HG02943 (cell line): ENCODE data around the gene KRT3.

Experiments used
- ATAC-seq: cut with Tn5 transposase; IDR thresholded peaks from one replicate; pipeline ENCODE4 v1.9.1; 2021; ENCODE audit warnings: mild to moderate bottlenecking, low read depth, moderate library complexity; ENCODE audit not compliant: unreplicated experiment

Gene KRT3

DNA sequence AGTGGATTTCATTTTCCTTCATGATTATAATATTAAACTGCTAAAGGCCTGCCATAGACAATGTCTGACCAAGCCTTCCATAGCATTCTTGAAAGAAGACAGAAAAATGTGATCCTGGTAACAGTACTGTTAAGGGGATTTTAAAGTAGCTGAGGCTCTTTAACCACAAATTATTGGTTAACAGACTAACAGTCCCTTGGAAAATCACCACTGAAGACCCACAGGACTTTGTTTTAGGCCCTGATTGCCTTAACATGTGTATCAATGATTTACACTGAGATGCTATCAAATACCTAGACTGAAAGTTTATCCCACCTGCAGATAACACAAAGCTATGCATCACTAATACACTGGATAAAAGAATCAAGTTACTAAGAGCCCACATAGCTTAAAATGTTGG lies 32.2 kb upstream of the KRT3 start:
- no peak for ATAC-seq

DNA sequence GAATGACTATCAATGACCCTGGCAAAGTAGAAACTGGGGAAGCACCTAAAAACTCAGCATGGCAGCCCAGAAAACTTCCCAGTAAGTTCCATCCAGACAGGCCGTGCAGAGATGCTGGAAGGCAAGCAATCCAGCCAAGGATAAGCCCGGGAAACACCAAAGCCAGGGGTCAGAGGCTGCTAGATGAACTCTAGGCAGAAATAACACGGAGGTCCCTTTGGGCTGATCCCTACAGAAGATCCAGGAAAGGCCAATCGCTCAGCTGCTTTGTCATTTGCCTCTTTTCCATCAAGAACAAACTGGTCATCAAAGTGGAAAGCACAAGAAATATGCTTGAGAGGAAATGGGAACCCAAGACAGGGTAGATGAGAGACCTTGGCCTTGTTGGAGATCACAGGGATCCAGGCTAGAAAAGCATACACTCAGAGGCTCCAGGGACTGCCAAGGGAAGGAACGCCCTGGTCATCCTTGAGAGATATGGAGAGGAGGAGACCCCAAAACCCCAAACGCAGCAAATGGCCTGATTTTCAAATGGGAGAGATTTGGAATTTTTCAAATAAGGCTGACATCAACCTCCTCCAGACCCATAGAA lies 31.7 kb upstream of the KRT3 start:
- ATAC-seq = no peak

DNA sequence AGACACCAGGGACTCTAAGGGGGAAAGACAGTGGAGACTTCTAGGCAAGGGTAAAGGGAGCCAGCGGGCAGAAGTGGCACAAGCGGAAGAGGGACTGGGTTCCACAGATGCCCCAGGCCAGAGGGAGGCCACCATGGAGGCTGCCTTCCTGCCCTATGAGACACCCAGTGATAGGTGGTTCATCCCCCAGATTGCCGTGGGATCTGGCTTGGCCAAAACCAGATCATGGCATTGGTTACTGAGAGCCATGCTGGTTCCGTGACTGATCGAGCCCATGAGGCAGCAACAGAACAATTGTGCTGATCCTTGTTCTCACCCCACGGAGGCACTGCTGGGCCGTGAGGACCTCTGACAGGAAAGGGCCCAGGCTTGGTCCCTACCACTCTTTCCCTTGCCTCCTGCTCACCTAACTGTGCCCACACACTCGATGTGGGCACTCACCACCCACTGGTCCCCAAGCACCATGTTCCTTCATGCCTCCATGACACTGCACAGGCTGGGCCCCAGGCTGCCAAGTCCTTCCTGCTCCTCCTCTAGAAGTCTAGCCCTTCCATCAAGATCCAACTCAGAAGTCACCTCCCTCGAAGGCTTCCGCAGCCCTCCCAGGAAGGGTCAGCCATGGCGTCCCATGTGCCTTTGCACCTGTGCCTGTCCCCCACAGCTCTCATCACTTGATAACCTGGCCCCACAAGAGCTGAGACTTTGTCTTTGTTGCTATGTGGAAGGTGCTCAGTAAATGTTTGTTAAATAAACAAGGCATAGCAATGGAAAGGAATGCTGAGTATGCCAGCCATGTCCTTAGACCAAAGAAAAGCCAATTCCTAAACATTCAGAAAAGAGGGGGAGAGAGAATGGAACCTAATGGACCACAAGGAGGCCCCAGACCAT lies 30.9 kb upstream of the KRT3 start:
- ATAC-seq = no peak

GRCh38 chr12:52825961-52826360 lies 30.0 kb upstream of the KRT3 start:
- no peak for ATAC-seq

GRCh38 chr12:52824741-52825410 lies 29.0 kb upstream of the KRT3 start:
- no peak for ATAC-seq

- no peak for ATAC-seq
Measured at GRCh38 chr12:52823761-52824450, 28.0 kb upstream of the KRT3 start.

- ATAC-seq = no peak
Measured at GRCh38 chr12:52822771-52823510, 27.0 kb upstream of the KRT3 start.

- no peak for ATAC-seq
Measured at GRCh38 chr12:52821826-52822660, 26.1 kb upstream of the KRT3 start.

- no peak for ATAC-seq
Measured at GRCh38 chr12:52821071-52821730, 25.3 kb upstream of the KRT3 start.

DNA sequence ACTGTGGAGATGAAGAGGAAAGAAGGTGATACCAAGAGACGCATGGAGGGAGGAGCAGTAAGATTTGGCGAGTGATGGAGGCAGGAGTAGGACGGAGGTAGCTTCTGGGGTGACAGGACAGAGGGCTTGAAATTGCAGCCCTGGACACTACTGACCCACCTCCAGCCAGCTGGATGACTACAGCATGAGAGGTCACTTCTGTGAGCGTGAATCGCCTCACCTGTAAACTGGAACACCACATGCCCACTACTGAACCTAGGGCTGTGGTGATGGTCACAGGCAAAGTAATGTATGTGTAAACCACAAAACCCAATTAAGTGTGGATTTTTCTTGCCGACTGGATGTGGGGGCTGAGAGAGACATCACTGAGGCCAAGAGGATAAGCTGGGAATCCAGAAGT lies 24.6 kb upstream of the KRT3 start:
- ATAC-seq = no peak

GRCh38 chr12:52819731-52820510 lies 24.0 kb upstream of the KRT3 start:
- ATAC-seq = no peak

- no peak for ATAC-seq
Measured at GRCh38 chr12:52818887-52819420, 23.0 kb upstream of the KRT3 start.

DNA sequence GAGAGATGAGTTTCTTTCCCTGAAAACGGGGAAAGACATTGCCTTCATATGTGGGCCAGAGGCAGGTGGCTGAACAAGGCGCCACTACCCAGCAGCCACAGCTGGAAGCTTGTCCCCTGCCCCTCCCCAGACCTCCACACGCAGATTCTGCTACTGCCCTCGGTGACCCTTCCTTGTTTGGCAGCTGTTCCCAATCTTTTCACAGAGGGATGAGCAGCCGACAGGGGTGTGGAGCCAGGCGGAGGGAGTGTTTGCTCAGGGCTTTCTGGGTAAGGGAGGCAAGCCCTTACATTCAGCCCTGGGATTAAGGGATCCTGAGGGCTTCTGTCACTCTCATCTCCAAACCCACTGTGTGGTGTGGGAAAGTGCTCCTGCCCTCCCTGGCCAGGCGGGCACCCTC lies 22.5 kb upstream of the KRT3 start:
- no peak for ATAC-seq

- ATAC-seq = no peak
Measured at GRCh38 chr12:52817699-52818238, 21.9 kb upstream of the KRT3 start.

DNA sequence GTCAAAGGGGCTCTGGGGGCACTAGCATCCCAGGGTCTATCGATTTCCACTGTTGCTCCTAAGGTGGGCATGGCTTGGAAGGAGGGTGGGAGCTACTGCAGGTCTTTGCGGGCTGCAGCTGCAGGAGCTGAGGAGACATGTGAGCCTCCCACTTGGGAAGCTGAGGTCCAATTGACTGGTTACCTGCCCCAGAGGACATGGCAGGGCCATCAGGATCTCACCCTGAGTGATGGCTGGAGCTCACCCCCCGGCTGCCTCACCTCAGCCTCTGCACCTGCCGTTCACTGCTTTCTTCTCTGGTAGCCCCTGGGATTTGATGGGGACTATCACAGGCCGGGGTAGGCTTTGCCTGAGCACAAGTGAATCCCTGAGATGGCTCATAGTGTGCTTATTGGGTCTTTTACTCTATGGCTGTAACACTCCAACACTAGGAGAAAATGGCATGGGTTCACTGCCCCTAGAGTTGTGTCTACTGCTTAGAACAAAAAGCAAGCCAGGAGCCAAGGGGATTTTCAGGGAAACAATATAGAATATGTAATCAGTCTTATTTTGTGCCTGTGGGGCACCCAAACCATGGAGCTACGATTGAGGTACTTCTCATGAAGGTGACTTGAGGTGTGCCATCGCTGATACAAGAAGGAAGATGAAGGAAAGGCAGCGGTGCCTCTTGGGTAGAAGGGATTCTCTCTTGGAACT lies 21.2 kb upstream of the KRT3 start:
- no peak for ATAC-seq

GRCh38 chr12:52815676-52816588 lies 20.0 kb upstream of the KRT3 start:
- no peak for ATAC-seq
